H9 (cell line): ENCODE results near the gene ZNF644. TPM values are rescaled to one million over a fixed set of nuclear protein-coding genes. Genes with fewer than 3 reads are reported as not detected.

Source experiments
- DNase-seq: peaks from one replicate; pipeline ENCODE4 v3.0.0-alpha.2; 2017
- H2AFZ ChIP-seq: one replicate; pipeline ENCODE4 v1.6.1; 2013; ENCODE audit warnings: mild to moderate bottlenecking, low read length, control low read depth, moderate library complexity
- H2AK5ac ChIP-seq: 2 replicates; pipeline ENCODE4 v1.6.1; 2013; ENCODE audit warnings: low read length, control low read depth, mixed read lengths; ENCODE audit not compliant: insufficient read length
- H2BK120ac ChIP-seq: one replicate; pipeline ENCODE4 v1.6.1; 2013; ENCODE audit warnings: low read depth, mild to moderate bottlenecking, low read length, control low read depth, inconsistent platforms; ENCODE audit not compliant: poor library complexity, severe bottlenecking
- H2BK12ac ChIP-seq: 2 replicates; pipeline ENCODE4 v1.6.1; 2013; ENCODE audit warnings: low read length, control low read depth, mixed read lengths, low read depth; ENCODE audit not compliant: insufficient read length
- H2BK15ac ChIP-seq: 2 replicates; pipeline ENCODE4 v1.6.1; 2013; ENCODE audit warnings: low read depth, low read length, control low read depth
- H2BK20ac ChIP-seq: one replicate; pipeline ENCODE4 v1.6.1; 2013; ENCODE audit warnings: low read depth, mild to moderate bottlenecking, low read length, control low read depth, inconsistent platforms; ENCODE audit not compliant: poor library complexity, severe bottlenecking
- H2BK5ac ChIP-seq: 2 replicates; pipeline ENCODE4 v1.6.1; 2013; ENCODE audit warnings: low read length, control low read depth, mixed read lengths; ENCODE audit not compliant: insufficient read length
- H3K14ac ChIP-seq: 2 replicates; pipeline ENCODE4 v1.6.1; 2013; ENCODE audit warnings: low read length, control low read depth; ENCODE audit not compliant: insufficient read depth
- H3K18ac ChIP-seq: 2 replicates; pipeline ENCODE4 v1.6.1; 2013; ENCODE audit warnings: low read depth, mild to moderate bottlenecking, mixed read lengths, low read length, control low read depth; ENCODE audit not compliant: insufficient read length
- H3K23ac ChIP-seq: 2 replicates; pipeline ENCODE4 v1.6.1; 2013; ENCODE audit warnings: low read length, control low read depth, mixed read lengths, low read depth; ENCODE audit not compliant: insufficient read length
- H3K23me2 ChIP-seq: 2 replicates; pipeline ENCODE4 v1.6.1; 2013; ENCODE audit warnings: low read depth, mild to moderate bottlenecking, mixed read lengths, low read length, control low read depth; ENCODE audit not compliant: insufficient read length, poor library complexity, severe bottlenecking
- H3K27ac ChIP-seq: 2 replicates; pipeline ENCODE4 v1.5.1; 2013; ENCODE audit warnings: low read length, control low read depth, mixed read lengths, low read depth; ENCODE audit not compliant: insufficient read length
- H3K27me3 ChIP-seq: 2 replicates; pipeline ENCODE4 v1.6.1; 2013; ENCODE audit warnings: low read length, control low read depth, inconsistent platforms; ENCODE audit not compliant: insufficient read depth
- H3K4ac ChIP-seq: 2 replicates; pipeline ENCODE4 v1.6.1; 2013; ENCODE audit warnings: low read depth, mild to moderate bottlenecking, control low read depth, inconsistent platforms, low read length, moderate library complexity
- H3K4me1 ChIP-seq: 2 replicates; pipeline ENCODE4 v1.6.1; 2013; ENCODE audit warnings: low read length, control low read depth, inconsistent platforms; ENCODE audit not compliant: insufficient read depth
- H3K4me2 ChIP-seq: 2 replicates; pipeline ENCODE4 v1.6.1; 2013; ENCODE audit warnings: low read length, control low read depth, mixed read lengths; ENCODE audit not compliant: insufficient read length, insufficient read depth
- H3K56ac ChIP-seq: 2 replicates; pipeline ENCODE4 v1.6.1; 2013; ENCODE audit warnings: low read depth, mild to moderate bottlenecking, mixed read lengths, low read length, control low read depth; ENCODE audit not compliant: insufficient read length
- H3K79me1 ChIP-seq: 2 replicates; pipeline ENCODE4 v1.6.1; 2013; ENCODE audit warnings: low read depth, mild to moderate bottlenecking, moderate library complexity, low read length, control low read depth, inconsistent platforms; ENCODE audit not compliant: insufficient read depth, poor library complexity, severe bottlenecking
- H3K79me2 ChIP-seq: 2 replicates; pipeline ENCODE4 v1.6.1; 2013; ENCODE audit warnings: low read length, control low read depth, inconsistent platforms; ENCODE audit not compliant: insufficient read depth
- H3K9ac ChIP-seq: 2 replicates; pipeline ENCODE4 v1.6.1; 2013; ENCODE audit warnings: low read length, control low read depth, mixed read lengths; ENCODE audit not compliant: insufficient read length; ENCODE audit errors: extremely low read depth
- H3K9me3 ChIP-seq: one replicate; pipeline ENCODE4 v1.6.1; 2013; ENCODE audit warnings: low read depth, low read length, inconsistent platforms; ENCODE audit not compliant: control insufficient read depth
- H3T11ph ChIP-seq: one replicate; pipeline ENCODE4 v1.6.1; 2013; ENCODE audit warnings: mild to moderate bottlenecking, low read length, control low read depth, inconsistent platforms
- H4K20me1 ChIP-seq: one replicate; pipeline ENCODE4 v1.6.1; 2013; ENCODE audit not compliant: control insufficient read depth, insufficient read length, insufficient read depth
- H4K5ac ChIP-seq: 2 replicates; pipeline ENCODE4 v1.6.1; 2013; ENCODE audit warnings: low read depth, mild to moderate bottlenecking, mixed read lengths, low read length, control low read depth; ENCODE audit not compliant: insufficient read length
- H4K8ac ChIP-seq: replicated peaks from 2 replicates; pipeline ENCODE4 v1.6.1; 2013; ENCODE audit warnings: low read length, control low read depth, mixed read lengths, low read depth; ENCODE audit not compliant: insufficient read length
- H4K91ac ChIP-seq: 2 replicates; pipeline ENCODE4 v1.6.1; 2013; ENCODE audit warnings: low read depth, mild to moderate bottlenecking, moderate library complexity, mixed read lengths, low read length, control low read depth; ENCODE audit not compliant: insufficient read length
- H3K27ac Mint-ChIP-seq, 3 experiments: 2 replicates in 2 of 3; 3 replicates in 1 of 3; pipeline ENCODE4 v1.8.0; 2020 to 2021; ENCODE audit warnings: mixed read lengths in 3 of 3, mild to moderate bottlenecking in 1 of 3, moderate library complexity in 1 of 3
- H3K27me3 Mint-ChIP-seq: 2 replicates; pipeline ENCODE4 v1.8.0; 2021; ENCODE audit warnings: low read depth, mild to moderate bottlenecking, moderate library complexity, mixed read lengths
- H3K36me3 Mint-ChIP-seq, 3 experiments: 2 replicates in 2 of 3; 3 replicates in 1 of 3; pipeline ENCODE4 v1.8.0; 2020 to 2021; ENCODE audit warnings: low read depth in 3 of 3, mixed read lengths in 3 of 3; ENCODE audit not compliant: insufficient read depth in 1 of 3
- H3K4me1 Mint-ChIP-seq, 2 experiments: 2 replicates each; pipeline ENCODE4 v1.8.0; 2020; ENCODE audit warnings: mixed read lengths in 2 of 2
- H3K4me3 Mint-ChIP-seq, 2 experiments: 2 replicates in 1 of 2; 3 replicates in 1 of 2; pipeline ENCODE4 v1.8.0; 2020 to 2021; ENCODE audit warnings: mild to moderate bottlenecking in 2 of 2, mixed read lengths in 2 of 2, moderate library complexity in 1 of 2
- H3K9me3 Mint-ChIP-seq, 2 experiments: 2 replicates in 1 of 2; 3 replicates in 1 of 2; pipeline ENCODE4 v1.8.0; 2020; ENCODE audit warnings: mild to moderate bottlenecking in 2 of 2, mixed read lengths in 2 of 2, moderate library complexity in 1 of 2
- CTCF ChIP-seq: fragments of 200-600 bp; sonication (generic); conservative IDR thresholded peaks from 3 replicates; pipeline ENCODE4 v1.8.0; 2021; ENCODE audit warnings: antibody characterized with exemption, mild to moderate bottlenecking
- WGBS: extraction: QIAGEN DNeasy Blood & Tissue Kit; methylation state at CpG from one replicate; pipeline ENCODE4 v1.1.7; 2013; ENCODE audit warnings: missing lambda C conversion rate, low lambda C conversion rate, mixed read lengths; ENCODE audit not compliant: insufficient read length; ENCODE audit errors: extremely low coverage; 5-methylcytosine and 5-hydroxymethylcytosine counted together
- total RNA-seq: library from RNA; stranded (reverse); gene quantifications from 2 replicates; pipeline ENCODE4 v1.2.1, GENCODE V29; 2021

ZNF644 gene
- total RNA-seq, 1 experiment from 2014 or later = 78.9 TPM

GRCh38 chr1:91006113-91006908 lies 15.5 kb downstream of the ZNF644 start:
- peaks cover 3% of the 10 kb centered on the region for H3K79me1 ChIP-seq
- peaks cover 34% of the 10 kb centered on the region; the same call in 1 of the 2 replicates for H3K79me2 ChIP-seq
- no peaks in the 10 kb centered on the region for H3K9me3 ChIP-seq
- H3K56ac ChIP-seq = no peak overlapping the region
- H3K27ac ChIP-seq = no peak overlapping the region
- WGBS = no CpG with 5 or more reads among the region's 2 CpGs
- H3K4me1 ChIP-seq = no peaks in the 10 kb centered on the region
- Mint-ChIP-seq H3K9me3 (peaks cover 34 to 38% of the 10 kb centered on the region in 2 experiments), H3K27me3 (no peaks in the 10 kb centered on the region), H3K27ac (peak overlapping the region in 1 of 3 experiments; percentile 0; a peak in 2 of 7 replicates), H3K36me3 (peaks cover 37 to 62% (median 59%) of the 10 kb centered on the region in 3 experiments), H3K4me1 (peaks cover 35 to 40% of the 10 kb centered on the region in 2 experiments), H3K4me3 (no peak overlapping the region)
- no peak overlapping the region for H3K18ac ChIP-seq
- H4K8ac ChIP-seq = no peak overlapping the region
- H2AK5ac ChIP-seq = no peak overlapping the region
- no peak overlapping the region for H2BK120ac ChIP-seq
- H3T11ph ChIP-seq = no peak overlapping the region
- no peak overlapping the region for H2BK20ac ChIP-seq
- no peak overlapping the region for H3K4me2 ChIP-seq
- no peak overlapping the region for H3K4ac ChIP-seq
- no peak overlapping the region for H3K23ac ChIP-seq
- H3K9ac ChIP-seq = no peak overlapping the region
- H3K27me3 ChIP-seq = no peaks in the 10 kb centered on the region
- no peak for DNase-seq
- no peak overlapping the region for H2BK15ac ChIP-seq
- no peaks in the 10 kb centered on the region for H4K20me1 ChIP-seq
- H3K14ac ChIP-seq = no peak overlapping the region
- no peaks in the 10 kb centered on the region for H3K23me2 ChIP-seq
- H2AFZ ChIP-seq = no peak overlapping the region
- no peak overlapping the region for H2BK12ac ChIP-seq
- no peak for TF ChIP-seq CTCF
- no peak overlapping the region for H4K91ac ChIP-seq
- H2BK5ac ChIP-seq = no peak overlapping the region
- H4K5ac ChIP-seq = no peak overlapping the region
